Heart left ventricle (tissue), 16 donors: Measurements from ENCODE around the gene PCGF1. TPM values are rescaled to one million over a fixed set of nuclear protein-coding genes. Genes with fewer than 3 reads are reported as not detected.

Experiments
- ATAC-seq, 4 donors: fragments of 200-7000 bp; cut with Tn5 transposase; one replicate each; pipeline ENCODE4 v1.9.1; 2020 to 2022; ENCODE audit warnings: moderate library complexity in 4 of 4, mild to moderate bottlenecking in 3 of 4, moderate number of reproducible peaks in 1 of 4
- DNase-seq, 5 donors: peaks; one replicate each; pipeline ENCODE4 v3.0.0-alpha.2; 2020
- H3K27ac ChIP-seq, 12 donors: fragments of 200-600 bp; sonication (generic) in 4 of 12; one replicate each; pipeline versions ENCODE4 v1.5.0 to v1.8.0; 2016 to 2022; ENCODE audit warnings: mild to moderate bottlenecking in 2 of 12
- H3K27me3 ChIP-seq, 9 donors: fragments of 200-600 bp; sonication (generic) in 2 of 9; one replicate each; pipeline versions ENCODE4 v1.5.1 to v1.8.0; 2016 to 2022; ENCODE audit warnings: mild to moderate bottlenecking in 3 of 9
- H3K36me3 ChIP-seq, 9 donors: fragments of 200-600 bp; sonication (generic) in 2 of 9; one replicate each; pipeline versions ENCODE4 v1.5.0 to v1.8.0; 2018 to 2022; ENCODE audit warnings: mild to moderate bottlenecking in 2 of 9
- H3K4me1 ChIP-seq, 12 donors: fragments of 200-600 bp; sonication (generic) in 4 of 12; one replicate each; pipeline versions ENCODE4 v1.5.0 to v1.8.0; 2016 to 2022; ENCODE audit warnings: mild to moderate bottlenecking in 3 of 12
- H3K4me3 ChIP-seq, 12 donors: fragments of 200-600 bp; sonication (generic) in 4 of 12; one replicate each; pipeline versions ENCODE4 v1.5.0 to v1.8.0; 2017 to 2022; ENCODE audit warnings: mild to moderate bottlenecking in 9 of 12, moderate library complexity in 4 of 12
- H3K9me3 ChIP-seq, 12 donors: fragments of 200-600 bp; sonication (generic) in 4 of 12; one replicate each; pipeline versions ENCODE4 v1.5.0 to v1.8.0; 2016 to 2022; ENCODE audit warnings: mild to moderate bottlenecking in 1 of 12
- POLR2A ChIP-seq, 2 donors: fragments of 450-650 bp; IDR thresholded peaks; one replicate each; pipeline ENCODE4 v1.6.1; 2017; ENCODE audit warnings: antibody characterized with exemption in 2 of 2, mild to moderate bottlenecking in 2 of 2, moderate library complexity in 2 of 2
- WGBS, 4 donors: extraction: QIAGEN DNeasy Blood & Tissue Kit in 2 of 4; methylation state at CpG; one replicate each; pipeline versions ENCODE4 v1.1.5 to v1.1.7; 2013 to 2018; 5-methylcytosine and 5-hydroxymethylcytosine counted together
- intact Hi-C, 10 donors: fragments of 100-400 bp; cut with DNase I; formaldehyde crosslinking; loops; one replicate each; pipeline versions ENCODE4 v1.11.1 to v1.14.2; 2022
- polyA plus RNA-seq, 2 donors: library from polyadenylated mRNA; stranded (reverse); fragments of 200-250 nt; gene quantifications; one replicate each; pipeline ENCODE4 v1.2.3, GENCODE V29; 2013
- total RNA-seq, 9 donors: library from RNA; depleted of rRNA in 2 of 9; stranded (reverse); fragments of >200 nt in 2 of 9; fragmentation: NEBNext Ultra II Directional in 3 of 9; extraction: Animal tissue kit (Norgen Biotek cat#: 25700) in 3 of 9; gene quantifications; one replicate each; pipeline versions ENCODE4 v1.1.0 to v1.2.4, GENCODE V29; 2016 to 2023
- TF ChIP-seq, protein P1 (sequence below), 12 donors: fragments of 200-600 bp; sonication (generic) in 4 of 12; IDR thresholded peaks; one replicate each; pipeline versions ENCODE4 v1.5.0 to v1.8.0; 2018 to 2022; ENCODE audit warnings: antibody characterized with exemption in 12 of 12, mild to moderate bottlenecking in 5 of 12
- donor health status: ischemic (EF 13 %, LVEDD 7.1; RV severe dilation, severe dysfunction).
- donor health status: healthy with polysubstance abuse.
- donor health status: DM: no; HTN: yes; CAD: no.
- donor health status: DM: no; HTN: no; CAD: no.
- donor health status: ischemic (EF 25% LVEDD 6.9; RV normal size, moderate dysfunction).
- donor health status: ischemic (EF 25% LVEDD 5.7; RV mildly dilated, moderate dysfunction).
- donor health status: healthy.
- donor health status: DM: yes; HTN: yes; CAD: no.
- donor health status: ischemic (EF 35%, LVEDD 5.7; RV mildly dilated, moderate dysfunction).
- donor health status: nonischemic (EF 11% LVEDD 7.7; RV severe dilation, severe dysfunction).
- donor health status: DM: yes; HTN: yes; CAD: no.
- donor health status: PGD.
- donor health status: ischemic (EF 29% LVEDD 5.4; RV normal size, mild dysfunction).
- donor health status: nonischemic (EF 23%, LVEDD 6.1; RV moderate dilation, normal function).

PCGF1 gene
- total and polyA plus RNA-seq, 11 donors = 10.6 to 24.9 (median 19.2) TPM

DNA sequence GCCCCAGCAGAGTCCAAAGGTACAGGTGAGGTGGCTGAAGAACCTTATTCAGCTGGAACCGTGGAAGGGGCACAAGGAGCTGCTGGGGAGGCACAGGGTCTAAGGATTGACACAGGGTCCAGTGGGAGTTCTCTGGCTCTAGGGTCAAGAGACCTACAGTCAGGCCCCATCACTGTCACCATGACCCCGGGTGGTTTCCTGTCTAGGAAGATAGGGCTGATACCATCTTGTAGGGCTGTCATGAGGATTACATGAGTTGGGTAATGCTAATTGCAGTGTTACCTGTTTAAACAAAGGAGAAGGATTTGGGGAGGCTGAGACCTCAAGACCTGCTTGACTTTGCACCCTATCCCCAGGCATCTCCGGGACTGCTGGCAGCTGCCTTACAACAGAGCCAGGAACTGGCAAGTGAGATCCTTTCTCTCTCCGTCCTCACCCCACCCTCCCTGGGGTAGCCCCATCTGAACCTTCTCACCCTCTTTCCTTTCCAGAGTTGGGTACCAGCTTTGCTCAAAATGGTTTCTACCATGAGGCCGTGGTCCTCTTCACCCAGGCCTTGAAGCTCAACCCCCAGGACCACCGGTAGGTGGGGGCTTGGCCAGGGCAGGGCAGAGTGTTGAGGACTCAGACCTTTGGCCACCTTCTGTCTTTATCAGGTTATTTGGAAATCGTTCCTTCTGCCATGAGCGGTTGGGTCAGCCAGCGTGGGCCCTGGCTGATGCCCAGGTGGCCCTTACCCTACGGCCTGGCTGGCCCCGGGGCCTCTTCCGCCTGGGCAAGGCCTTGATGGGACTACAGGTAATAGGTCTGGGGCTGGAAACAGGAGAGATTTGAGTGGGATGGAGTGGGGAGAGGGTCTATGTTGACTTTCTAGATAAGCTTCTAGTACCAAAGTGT, 15.6 kb downstream of the PCGF1 start:
- Histone ChIP-seq H3K27me3 (peaks cover 0 to 2% (median 0%) of the 10 kb centered on the region in 9 donors), H3K9me3 (no peaks in the 10 kb centered on the region), H3K36me3 (peaks cover 0 to 74% (median 53%) of the 10 kb centered on the region in 9 donors), H3K4me1 (no peaks in the 10 kb centered on the region), H3K4me3 (no peak overlapping the region), H3K27ac (no peak overlapping the region)
- no peak for TF ChIP-seq POLR2A (IDR thresholded peaks at IDR 0.05)
- TF ChIP-seq, protein P1, sequence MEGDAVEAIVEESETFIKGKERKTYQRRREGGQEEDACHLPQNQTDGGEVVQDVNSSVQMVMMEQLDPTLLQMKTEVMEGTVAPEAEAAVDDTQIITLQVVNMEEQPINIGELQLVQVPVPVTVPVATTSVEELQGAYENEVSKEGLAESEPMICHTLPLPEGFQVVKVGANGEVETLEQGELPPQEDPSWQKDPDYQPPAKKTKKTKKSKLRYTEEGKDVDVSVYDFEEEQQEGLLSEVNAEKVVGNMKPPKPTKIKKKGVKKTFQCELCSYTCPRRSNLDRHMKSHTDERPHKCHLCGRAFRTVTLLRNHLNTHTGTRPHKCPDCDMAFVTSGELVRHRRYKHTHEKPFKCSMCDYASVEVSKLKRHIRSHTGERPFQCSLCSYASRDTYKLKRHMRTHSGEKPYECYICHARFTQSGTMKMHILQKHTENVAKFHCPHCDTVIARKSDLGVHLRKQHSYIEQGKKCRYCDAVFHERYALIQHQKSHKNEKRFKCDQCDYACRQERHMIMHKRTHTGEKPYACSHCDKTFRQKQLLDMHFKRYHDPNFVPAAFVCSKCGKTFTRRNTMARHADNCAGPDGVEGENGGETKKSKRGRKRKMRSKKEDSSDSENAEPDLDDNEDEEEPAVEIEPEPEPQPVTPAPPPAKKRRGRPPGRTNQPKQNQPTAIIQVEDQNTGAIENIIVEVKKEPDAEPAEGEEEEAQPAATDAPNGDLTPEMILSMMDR (IDR thresholded peaks at IDR 0.05) = no peak
- no peak for ATAC-seq
- 93 to 98% (median 95%) methylated on average over 11 to 12 of the region's 12 CpGs for WGBS, 4 donors
- intact Hi-C loops = no loop called here
- no peak for DNase-seq

DNA sequence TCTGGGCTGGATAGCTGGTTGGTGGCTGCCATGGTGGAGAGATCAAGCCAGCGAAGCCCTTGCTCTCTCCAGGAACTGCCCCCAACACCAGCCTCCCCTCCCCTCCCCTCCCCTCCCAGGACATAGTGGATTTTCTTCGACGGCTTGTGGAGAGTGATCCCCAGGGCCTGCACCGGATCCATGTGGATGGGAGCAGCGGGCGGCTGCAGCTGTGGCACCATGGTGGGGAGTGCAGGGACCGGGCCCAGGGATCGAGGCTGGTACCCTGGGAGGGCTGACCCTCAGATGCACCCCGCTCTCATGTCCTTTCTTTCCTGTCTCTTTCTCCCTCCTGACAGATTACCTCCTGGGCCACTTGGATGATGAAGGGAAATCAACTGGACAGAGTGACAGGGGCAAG, 17.6 kb downstream of the PCGF1 start:
- Histone ChIP-seq H3K4me1 (no peaks in the 10 kb centered on the region), H3K36me3 (peaks cover 0 to 94% (median 69%) of the 10 kb centered on the region in 9 donors), H3K9me3 (no peaks in the 10 kb centered on the region), H3K27ac (no peak overlapping the region), H3K4me3 (no peak overlapping the region), H3K27me3 (no peaks in the 10 kb centered on the region)
- DNase-seq = no peak
- TF ChIP-seq POLR2A (IDR thresholded peaks at IDR 0.05) = no peak
- TF ChIP-seq, protein P1 (IDR thresholded peaks at IDR 0.05) = no peak
- intact Hi-C loops = loop anchor here in 1 of 10 donors (5.0 kb wide), 1 partner anchor 37 kb away; the partner anchor contains the start of genes AUP1, DQX1 and HTRA2
- ATAC-seq = no peak
- WGBS, 4 donors = 92 to 97% (median 92%) methylated on average over 9 of the region's 9 CpGs; no CpG with 5 or more reads in 1 of the 4 donors

- H3K9me3 ChIP-seq = no peaks in the 10 kb centered on the region
- intact Hi-C loops = loop anchor here in 1 of 10 donors (5.0 kb wide), 1 partner anchor 38 kb away; the partner anchor contains the start of genes AUP1, DQX1 and HTRA2
- peaks cover 0 to 95% (median 64%) of the 10 kb centered on the region in 9 donors for H3K36me3 ChIP-seq
- WGBS, 4 donors = 91 to 95% (median 93%) methylated on average over 9 of the region's 9 CpGs
- ATAC-seq (no peak), DNase-seq (no peak)
- H3K4me3 ChIP-seq = no peak overlapping the region
- peaks cover 0 to 7% (median 3%) of the 10 kb centered on the region in 12 donors for H3K4me1 ChIP-seq
- TF ChIP-seq, protein P1 (IDR thresholded peaks at IDR 0.05) = no peak
- no peak for TF ChIP-seq POLR2A (IDR thresholded peaks at IDR 0.05)
- no peaks in the 10 kb centered on the region for H3K27me3 ChIP-seq
- H3K27ac ChIP-seq = no peak overlapping the region
Observed at GRCh38 chr2:74488643-74489481, 18.6 kb downstream of the PCGF1 start.
